ENCODE results near the gene TRPM3.

GRCh38 chr9:70488098-70488792 is 633.2 kb downstream of the TRPM3 start:
- TF ChIP-seq CTCF (IDR thresholded peaks at IDR 0.05): no peak
- no peak for TF ChIP-seq EZH2 (IDR thresholded peaks at IDR 0.05; ENCODE audit: borderline replicate concordance, insufficient read depth, low read depth, low read length, poor library complexity, severe bottlenecking)
